HS-27A (cell line): ENCODE data around the gene PTPDC1.

Experiments used
- DNase-seq: peaks from one replicate; pipeline ENCODE4 v3.0.0-alpha.2; 2012; ENCODE audit warnings: low read depth, missing footprints

PTPDC1 gene, protein sequence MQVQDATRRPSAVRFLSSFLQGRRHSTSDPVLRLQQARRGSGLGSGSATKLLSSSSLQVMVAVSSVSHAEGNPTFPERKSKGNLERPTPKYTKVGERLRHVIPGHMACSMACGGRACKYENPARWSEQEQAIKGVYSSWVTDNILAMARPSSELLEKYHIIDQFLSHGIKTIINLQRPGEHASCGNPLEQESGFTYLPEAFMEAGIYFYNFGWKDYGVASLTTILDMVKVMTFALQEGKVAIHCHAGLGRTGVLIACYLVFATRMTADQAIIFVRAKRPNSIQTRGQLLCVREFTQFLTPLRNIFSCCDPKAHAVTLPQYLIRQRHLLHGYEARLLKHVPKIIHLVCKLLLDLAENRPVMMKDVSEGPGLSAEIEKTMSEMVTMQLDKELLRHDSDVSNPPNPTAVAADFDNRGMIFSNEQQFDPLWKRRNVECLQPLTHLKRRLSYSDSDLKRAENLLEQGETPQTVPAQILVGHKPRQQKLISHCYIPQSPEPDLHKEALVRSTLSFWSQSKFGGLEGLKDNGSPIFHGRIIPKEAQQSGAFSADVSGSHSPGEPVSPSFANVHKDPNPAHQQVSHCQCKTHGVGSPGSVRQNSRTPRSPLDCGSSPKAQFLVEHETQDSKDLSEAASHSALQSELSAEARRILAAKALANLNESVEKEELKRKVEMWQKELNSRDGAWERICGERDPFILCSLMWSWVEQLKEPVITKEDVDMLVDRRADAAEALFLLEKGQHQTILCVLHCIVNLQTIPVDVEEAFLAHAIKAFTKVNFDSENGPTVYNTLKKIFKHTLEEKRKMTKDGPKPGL

DNA sequence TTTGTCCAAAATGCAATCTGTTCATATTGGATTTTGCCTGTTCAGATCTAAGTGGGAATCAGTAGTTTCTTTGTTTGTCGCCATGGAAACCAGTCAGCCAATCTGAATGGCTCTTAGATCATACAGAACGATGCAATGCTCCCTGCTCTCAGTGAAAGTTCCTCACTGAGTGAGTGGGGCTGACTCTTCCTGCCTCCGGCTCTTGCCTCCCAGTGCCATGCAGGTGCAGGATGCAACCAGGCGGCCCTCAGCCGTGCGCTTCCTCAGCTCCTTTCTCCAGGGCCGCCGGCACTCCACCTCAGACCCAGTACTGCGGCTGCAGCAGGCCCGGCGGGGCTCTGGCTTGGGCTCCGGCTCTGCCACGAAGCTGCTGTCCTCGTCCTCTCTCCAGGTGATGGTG is at the start of gene PTPDC1:
PTPDC1 (plus strand) TSS at position 151 of the 400 bp plus-strand sequence; CDS start at position 218, 67 bp downstream.
- DNase-seq: no peak

DNA sequence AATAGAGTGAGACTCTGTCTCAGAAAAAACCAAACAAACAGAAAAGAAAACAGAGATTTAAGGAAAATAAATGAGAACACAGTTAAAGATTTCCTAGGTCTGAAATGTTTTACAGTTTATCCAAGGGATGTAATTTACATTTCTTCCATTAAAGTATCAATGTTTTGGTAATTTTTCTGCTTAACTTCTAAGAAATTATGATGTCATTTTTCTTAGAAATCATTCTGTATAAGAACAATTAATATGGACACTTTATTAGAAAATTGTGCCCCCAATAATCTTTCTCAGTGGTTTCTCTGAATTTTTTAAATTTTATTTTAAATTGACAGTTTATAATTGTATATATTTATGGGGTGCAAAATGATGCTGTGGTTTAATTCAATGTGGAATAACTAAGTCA is 49.8 kb upstream of the PTPDC1 start:
- DNase-seq: no peak

DNA sequence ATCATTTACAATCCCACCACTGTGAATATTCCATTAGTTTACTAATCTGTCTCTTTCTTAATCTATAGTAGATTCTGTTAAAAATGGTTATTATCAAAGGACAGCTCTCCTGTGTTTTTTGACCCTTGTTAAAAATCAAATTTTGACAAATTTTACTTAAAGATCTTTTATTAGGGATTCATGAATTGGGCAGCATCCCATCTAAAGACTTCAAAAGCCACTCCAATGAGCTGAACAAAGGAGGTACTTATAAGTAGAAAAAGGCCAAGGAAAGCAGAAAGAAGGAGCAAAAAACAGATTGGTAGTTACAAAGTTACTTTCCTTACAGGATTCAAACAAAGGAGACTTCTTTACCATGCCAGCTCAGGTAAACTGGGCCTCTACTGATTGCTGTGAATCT is 44.5 kb upstream of the PTPDC1 start:
- no peak for DNase-seq

DNA sequence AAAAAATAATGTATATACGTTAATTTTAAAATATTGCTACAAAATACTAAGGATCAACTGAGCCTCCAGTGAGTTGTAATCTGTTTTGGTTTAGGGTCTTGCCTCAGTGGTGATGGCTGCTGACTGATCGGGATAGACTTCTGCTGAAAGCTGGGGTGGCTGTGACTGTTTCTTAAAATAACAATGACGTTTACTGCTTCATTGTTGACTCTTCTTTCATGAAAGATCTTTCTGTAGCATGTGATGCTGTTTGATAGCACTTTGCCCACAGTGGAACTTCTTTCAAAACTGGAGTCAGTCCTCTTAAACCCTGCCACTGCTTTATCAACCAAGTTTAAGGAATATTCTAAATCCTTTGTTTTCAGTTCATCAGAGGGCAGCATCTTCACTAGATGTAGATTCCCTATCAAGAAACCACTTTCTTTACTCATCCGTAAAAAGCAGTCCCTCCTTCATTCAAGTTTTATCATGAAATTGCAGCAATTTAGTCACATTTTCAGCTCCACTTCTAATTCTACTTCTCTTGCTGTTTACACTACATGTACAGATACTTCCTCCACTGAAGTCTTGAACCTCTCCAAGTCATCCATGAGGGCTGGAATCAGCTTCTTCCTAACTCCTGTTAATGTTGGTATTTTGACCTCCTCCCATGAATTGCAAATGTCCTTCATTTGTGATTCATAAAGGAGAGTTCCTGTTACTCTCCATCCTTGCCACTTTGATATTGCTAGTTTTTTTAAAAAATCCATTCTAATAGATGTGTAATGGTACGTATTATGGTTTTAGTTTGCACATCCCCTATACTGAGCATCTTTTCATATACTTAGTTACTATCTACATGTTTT is 41.5 kb upstream of the PTPDC1 start:
- no peak for DNase-seq

DNA sequence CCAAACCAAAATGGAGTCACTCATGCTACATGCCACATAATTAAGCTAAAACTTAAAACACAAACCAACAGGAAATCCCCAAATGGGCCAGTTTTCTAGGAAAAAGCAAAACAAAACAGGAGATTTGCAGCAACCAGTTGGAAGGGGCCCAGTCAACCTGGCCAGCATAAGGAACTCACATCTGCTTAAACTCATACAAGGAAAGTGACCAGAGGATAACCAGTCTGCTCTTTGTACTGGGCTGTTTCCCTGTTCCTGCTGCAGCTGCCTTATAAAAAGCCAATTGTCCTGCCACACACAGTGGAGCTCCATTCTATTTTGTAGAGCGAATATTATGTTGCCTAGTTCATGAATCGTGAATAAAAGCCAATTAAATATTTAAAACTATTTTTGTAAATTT is 29.5 kb upstream of the PTPDC1 start:
- no peak for DNase-seq

DNA sequence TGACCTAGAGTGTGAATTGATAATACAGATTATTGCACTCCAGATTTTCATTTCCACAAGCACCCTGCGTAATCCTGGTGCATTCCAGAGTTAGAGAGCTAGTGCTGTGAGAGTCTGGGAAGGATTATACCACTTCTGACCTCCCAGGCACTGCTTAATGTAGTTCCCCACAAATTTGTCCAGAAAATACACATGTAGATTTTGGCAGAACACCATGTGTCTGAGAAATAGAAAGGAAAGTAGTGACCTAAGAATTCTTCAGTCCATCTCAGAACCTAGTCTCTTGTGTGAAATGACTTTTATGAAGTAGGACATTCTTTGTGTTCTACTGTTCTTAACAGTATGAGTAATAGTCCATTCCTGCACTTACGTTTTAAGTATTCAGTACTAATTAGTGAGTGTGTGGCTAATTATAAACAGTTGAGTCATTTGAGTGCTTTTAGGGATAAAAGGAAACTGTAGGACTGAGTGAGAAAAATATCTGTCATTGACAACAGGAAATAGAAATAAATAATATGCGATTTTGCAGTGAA is 27.8 kb upstream of the PTPDC1 start:
- DNase-seq: no peak

DNA sequence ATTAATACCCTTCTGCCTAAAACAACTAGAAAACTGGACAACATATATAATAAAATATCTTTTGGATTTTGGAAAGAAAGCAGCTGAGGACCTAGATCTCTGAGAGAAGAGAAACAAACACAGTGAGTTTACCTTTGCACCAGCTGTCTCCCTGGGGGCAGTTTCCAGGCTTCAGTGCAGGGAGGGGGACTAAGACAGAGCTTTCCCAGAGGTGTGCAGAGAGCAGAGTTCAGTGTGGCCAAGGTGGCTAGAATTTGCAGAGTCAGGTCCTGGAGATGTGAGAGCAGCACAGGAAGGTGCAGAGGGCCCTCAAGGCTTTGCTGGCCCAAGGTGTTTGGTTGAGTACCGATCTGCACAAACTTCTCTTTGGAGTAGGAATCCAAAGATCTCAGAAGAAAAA is 26.3 kb upstream of the PTPDC1 start:
- DNase-seq: no peak

DNA sequence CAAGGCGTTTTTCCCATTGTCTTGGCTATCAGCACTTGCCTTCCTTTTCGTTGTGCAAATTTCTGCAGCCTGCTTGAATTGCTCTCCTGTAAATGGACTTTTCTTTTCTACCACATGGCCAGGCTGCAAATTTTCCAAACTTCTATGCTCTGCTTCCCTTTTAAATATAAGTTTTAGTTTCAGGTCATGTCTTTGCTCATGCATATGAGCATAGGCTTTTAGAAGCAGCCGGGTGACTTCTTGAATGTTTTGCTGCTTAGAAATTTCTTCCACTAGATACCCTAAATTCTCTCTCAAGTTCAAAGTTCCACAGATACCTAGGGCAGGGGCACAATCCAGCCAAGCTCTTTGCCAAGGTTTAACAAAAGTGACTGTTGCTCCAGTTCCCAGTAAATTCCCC is 22.4 kb upstream of the PTPDC1 start:
- DNase-seq: no peak

DNA sequence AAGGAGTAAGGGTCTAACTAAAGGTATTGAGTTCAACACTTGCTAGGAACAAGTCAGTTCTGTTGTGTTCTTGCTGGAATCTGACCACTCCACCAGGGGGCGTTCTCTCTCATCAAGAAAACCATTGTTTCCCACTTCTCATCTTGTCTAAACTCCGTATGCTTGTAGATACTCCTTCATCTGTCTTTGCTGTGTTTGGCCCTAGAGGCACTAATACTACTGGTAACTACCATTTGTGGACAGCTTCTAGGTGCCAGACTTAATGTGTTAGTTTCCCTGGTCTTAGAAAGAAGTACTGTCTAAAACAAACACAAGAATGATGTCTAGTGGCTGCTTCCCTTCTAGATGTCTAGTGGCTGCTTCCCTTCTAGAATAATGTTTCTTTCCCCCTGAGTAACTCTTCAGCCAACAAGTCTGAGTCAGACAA is 18.7 kb upstream of the PTPDC1 start:
- DNase-seq: peak; percentile 47

DNA sequence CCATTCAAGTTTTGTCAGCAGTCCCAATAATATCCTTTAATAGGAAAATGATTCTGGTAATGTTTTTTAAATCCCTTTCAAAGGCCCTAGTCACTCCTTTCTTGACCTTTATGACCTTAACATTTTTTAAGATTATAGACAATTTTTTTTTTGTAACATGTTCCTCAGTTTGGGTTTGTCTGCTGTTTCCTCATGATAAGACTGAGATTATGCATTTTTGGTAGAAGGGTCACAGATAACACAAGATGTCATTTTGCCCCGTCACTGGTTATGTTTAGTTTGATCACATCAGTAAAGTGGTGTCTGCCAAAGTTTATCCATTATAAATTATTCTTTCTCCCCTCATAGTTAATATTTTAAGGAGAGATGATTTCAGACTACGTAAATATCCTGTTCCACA is 16.0 kb upstream of the PTPDC1 start:
- no peak for DNase-seq

DNA sequence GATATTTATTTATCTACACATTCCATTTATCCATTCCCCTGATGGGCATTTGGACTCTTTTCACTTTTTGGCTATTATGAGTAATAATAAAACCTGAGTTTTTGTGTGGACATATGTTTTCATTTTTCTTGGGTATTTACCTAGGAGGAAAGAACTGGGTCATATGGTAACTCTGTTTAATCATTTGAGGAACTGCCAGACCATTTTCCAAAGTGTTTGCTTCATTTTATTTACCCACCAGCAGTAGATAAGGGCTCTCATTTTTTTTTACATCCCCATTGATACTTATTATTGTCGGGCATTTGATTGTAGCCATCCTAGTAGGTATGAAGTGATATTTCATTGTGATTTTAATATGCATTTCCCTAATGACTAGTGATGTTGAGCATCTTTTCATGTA is 7.7 kb upstream of the PTPDC1 start:
- DNase-seq: no peak

DNA sequence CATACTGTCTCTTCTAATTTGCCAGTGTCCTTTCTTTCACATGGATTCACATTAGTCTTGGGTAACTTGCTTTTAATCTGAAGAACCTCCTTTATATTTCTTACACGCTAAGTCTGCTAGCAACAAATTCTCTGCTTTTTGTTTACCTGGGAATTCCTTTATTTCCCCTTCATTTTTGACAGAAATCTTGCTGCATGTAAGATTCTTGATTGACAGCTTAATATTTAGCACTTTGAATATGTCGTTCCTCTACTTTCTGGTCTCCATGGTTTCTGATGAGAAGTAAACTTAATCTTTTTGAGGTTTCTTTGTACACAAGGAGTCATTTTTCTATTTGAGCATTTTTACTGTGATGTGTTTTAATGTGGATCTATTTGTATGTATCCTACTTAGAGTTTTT is 6.2 kb upstream of the PTPDC1 start:
- no peak for DNase-seq

DNA sequence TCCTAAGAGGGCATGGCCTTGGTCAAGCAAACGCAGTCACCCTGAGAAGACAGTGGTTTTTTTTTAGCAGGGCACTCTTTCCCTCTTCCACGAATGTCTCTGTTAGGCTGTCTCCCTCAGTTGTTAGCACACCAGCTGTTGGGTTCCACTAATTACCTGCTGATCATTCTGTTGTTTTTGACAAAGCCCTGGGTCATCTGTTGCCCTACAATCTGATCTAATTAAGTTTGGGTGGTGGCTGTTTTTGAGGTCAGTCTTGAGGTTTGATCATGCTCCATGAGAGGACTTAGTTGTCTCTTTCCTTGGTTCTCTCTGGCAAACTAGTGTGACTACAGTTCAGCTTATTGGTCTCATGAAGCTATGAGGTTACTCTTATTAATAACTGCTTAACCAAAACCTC is 5.0 kb upstream of the PTPDC1 start:
- no peak for DNase-seq

DNA sequence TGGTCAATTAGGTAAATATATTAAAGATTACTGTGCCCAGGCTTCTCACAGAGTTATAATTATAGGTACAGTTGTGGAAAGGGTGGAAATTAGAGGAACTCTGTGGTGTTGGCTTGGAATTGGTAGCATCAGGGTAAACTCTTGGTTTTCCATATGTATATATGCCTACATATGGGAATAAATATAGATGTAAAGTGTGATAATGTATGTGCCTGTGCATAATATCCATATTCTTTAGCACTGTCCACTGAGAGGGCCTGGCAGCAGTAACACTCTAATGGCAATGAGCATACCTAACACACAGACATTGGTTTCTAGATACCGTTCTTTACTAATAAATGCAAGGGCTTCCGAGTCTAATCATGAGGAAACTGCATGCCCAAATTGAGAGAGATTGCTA is 4.0 kb upstream of the PTPDC1 start:
- DNase-seq: no peak

DNA sequence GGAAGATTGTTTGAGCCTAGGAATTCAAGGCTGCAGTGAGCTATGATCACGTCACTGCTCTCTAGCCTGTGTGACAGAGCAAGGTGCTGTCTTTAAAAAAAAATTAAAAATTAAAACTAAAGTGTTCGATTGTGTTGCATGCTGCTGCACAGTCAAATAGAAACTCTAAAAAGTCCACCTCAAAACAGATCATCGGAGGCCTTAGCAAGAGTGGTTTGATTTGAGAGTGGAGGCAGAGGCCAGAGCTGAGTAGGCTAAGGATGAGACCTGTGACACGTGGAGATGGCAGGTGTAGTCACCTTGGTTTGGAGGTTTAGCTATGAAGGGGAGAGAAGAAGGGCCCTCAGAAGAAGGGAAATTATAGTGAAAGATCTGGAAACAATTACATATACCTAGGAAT is 2.8 kb upstream of the PTPDC1 start:
- no peak for DNase-seq

DNA sequence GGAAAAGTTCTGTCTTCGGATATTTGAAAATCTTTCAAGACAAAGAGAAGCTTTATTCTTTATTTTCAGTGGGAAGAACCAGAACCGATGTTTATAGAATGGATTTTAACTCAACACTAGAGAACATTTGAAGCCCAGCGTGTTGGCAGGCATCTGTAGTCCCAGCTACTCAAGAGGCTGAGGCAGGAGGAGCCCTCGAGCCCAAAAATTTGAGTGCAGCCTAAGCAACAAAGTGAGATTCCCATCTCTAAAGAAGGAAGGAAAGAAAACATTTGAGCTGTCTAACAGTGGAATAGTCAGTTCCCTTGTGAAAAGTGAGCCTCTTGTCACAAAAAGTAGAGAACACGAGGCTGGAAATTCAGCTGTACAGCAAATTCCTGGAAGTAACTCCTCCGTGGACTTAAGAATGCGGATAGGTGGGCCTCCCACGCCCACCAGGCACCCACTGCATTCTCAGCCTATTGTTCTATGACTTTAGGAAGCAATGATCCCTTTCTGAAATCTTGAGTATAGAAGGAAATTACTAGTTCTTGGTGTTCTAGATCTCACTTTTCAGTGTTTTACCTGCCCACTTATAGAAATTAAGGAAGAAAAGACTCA is 2.3 kb upstream of the PTPDC1 start:
- no peak for DNase-seq

DNA sequence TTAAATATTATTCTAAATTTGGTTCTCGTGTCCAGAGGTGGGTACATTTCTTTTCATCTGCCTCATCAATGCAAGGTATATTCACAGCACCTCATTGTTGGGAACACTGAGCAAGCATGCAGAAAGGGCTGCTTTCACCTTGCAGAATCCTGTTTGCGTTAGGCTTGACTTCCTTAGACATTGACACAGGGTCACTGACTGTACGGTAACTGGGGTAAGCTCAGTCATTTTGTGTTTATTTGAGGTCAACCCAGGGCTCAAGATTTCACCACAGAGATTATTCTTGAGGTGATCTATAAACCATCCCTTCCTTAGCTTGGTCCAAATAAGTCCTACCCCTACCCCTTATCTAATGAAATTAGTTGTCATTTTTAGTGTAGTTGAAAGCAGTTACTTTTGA is 1.7 kb upstream of the PTPDC1 start:
- DNase-seq: no peak

DNA sequence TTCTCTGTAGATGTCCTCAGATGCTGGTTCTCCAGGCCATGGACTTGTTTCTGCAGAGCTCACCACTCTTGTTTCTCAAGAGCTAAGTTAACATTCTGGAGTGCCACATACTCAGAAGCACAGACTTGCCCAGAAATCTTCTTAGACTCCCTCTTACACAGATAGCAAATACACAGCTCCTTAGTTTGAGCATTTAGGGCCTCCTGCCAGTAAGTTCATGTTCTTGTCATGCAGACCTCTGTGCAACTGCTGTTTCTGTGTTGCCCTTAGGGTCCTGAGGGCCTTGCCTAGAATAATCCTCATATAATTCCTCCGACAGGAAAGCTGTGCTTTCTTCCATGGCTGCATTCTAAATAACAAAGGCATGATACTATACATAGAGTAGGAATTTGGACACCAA is 1.3 kb upstream of the PTPDC1 start:
- DNase-seq: no peak

DNA sequence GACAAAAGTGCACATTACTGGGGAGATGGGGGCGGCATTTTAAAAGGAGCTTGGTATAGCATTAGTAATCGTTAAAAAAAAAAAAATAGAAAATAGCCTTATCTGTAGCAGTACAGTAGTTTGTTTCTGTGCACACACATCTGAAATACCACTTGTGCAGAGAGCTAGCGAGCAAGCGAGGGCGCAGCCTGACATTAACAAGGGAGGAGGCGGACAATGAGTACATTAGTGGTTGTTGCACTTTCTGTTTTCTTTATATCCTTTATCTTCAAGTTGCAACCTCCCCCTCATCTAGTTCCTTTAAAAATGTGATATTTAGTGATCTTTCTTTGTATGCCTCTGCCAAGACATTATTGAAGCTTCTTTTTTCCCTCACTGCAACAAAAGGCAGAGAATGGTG is 880 bp upstream of the PTPDC1 start:
- no peak for DNase-seq

DNA sequence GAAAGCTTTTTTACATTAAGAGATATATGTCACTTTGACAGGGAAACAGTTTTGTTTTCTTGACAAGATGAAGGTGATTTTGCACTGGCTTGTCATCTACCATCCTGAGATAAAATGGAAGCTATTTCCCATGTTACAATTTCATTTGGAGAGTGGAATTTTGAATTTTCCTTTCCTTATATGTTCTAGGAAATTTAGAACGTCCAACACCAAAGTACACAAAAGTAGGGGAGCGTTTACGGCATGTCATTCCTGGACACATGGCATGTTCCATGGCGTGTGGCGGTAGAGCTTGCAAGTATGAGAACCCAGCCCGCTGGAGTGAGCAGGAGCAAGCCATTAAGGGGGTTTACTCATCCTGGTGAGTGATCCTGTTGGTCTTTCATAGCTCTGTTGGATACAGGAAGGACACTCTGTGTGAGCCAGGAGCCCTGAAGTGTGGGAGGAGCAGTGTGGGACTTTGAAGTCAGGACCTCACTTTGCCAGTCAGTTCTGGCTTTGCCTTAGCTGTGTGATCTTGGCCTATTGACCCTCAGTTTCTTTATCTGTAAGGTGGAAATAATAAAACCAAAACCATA is 887 bp downstream of the PTPDC1 start:
- no peak for DNase-seq
